Body of pancreas (tissue), 4 donors: ENCODE measurements around the gene TCEA2. TPM values are rescaled to one million over a fixed set of nuclear protein-coding genes. Genes with fewer than 3 reads are reported as not detected.

ENCODE experiments used
- ATAC-seq: fragments of 150-250 bp; one replicate; pipeline ENCODE4 v1.9.1; 2016
- DNase-seq, 4 donors: peaks; one replicate each; pipeline ENCODE4 v3.0.0-alpha.2; 2019
- H3K27ac ChIP-seq, 4 donors: fragments of 200-600 bp; sonication (generic); 1 replicate in 3 of 4; 2 replicates in 1 of 4; pipeline versions ENCODE4 v1.5.1 to v1.6.1; 2016 to 2019; ENCODE audit warnings: mild to moderate bottlenecking in 1 of 4, mixed read lengths in 1 of 4, moderate library complexity in 1 of 4
- H3K27me3 ChIP-seq, 2 donors: fragments of 200-600 bp; sonication (generic); one replicate each; pipeline ENCODE4 v1.6.0; 2016; ENCODE audit warnings: mild to moderate bottlenecking in 1 of 2
- H3K36me3 ChIP-seq, 2 donors: fragments of 200-600 bp; sonication (generic); replicated peaks in 1 of 2; 2 replicates each; pipeline ENCODE4 v1.5.1; 2016; ENCODE audit warnings: low read depth in 2 of 2; ENCODE audit not compliant: insufficient read depth in 1 of 2
- H3K4me1 ChIP-seq: fragments of 200-600 bp; sonication (generic); one replicate; pipeline ENCODE4 v1.6.0; 2016
- H3K4me3 ChIP-seq, 2 donors: fragments of 200-600 bp; sonication (generic); 1 replicate in 1 of 2; 2 replicates in 1 of 2; pipeline ENCODE4 v1.5.1; 2016 to 2019
- H3K9me3 ChIP-seq, 3 donors: fragments of 200-600 bp; sonication (generic); 1 replicate in 2 of 3; 2 replicates in 1 of 3; pipeline ENCODE4 v1.5.1; 2016
- POLR2A ChIP-seq, 3 donors: fragments of 450-650 bp; IDR thresholded peaks; one replicate each; pipeline ENCODE4 v1.6.1; 2016; ENCODE audit warnings: antibody characterized with exemption in 3 of 3, mild to moderate bottlenecking in 2 of 3
- WGBS, 2 donors: methylation state at CpG; one replicate each; pipeline ENCODE4 v1.1.5; 2017; 5-methylcytosine and 5-hydroxymethylcytosine counted together
- intact Hi-C: fragments of 100-400 bp; cut with DNase I; formaldehyde crosslinking; loops from one replicate; pipeline ENCODE4 v1.15.1; 2023
- total RNA-seq, 2 donors: library from RNA; depleted of rRNA; stranded (reverse); fragments of >200 nt; gene quantifications; one replicate each; pipeline ENCODE4 v1.1.0, GENCODE V29; 2016
- TF ChIP-seq, protein P1 (sequence below), 7 experiments: fragments of 450-650 bp in 4 of 7; fragments of 200-600 bp in 3 of 7; sonication (generic) in 3 of 7; IDR thresholded peaks; one replicate each; pipeline ENCODE4 v1.5.1; 2016 to 2019; ENCODE audit warnings: antibody characterized with exemption in 7 of 7

The TCEA2 gene
- total RNA-seq, 2 donors from 2014 or later = 16.6 to 17.5 TPM

DNA sequence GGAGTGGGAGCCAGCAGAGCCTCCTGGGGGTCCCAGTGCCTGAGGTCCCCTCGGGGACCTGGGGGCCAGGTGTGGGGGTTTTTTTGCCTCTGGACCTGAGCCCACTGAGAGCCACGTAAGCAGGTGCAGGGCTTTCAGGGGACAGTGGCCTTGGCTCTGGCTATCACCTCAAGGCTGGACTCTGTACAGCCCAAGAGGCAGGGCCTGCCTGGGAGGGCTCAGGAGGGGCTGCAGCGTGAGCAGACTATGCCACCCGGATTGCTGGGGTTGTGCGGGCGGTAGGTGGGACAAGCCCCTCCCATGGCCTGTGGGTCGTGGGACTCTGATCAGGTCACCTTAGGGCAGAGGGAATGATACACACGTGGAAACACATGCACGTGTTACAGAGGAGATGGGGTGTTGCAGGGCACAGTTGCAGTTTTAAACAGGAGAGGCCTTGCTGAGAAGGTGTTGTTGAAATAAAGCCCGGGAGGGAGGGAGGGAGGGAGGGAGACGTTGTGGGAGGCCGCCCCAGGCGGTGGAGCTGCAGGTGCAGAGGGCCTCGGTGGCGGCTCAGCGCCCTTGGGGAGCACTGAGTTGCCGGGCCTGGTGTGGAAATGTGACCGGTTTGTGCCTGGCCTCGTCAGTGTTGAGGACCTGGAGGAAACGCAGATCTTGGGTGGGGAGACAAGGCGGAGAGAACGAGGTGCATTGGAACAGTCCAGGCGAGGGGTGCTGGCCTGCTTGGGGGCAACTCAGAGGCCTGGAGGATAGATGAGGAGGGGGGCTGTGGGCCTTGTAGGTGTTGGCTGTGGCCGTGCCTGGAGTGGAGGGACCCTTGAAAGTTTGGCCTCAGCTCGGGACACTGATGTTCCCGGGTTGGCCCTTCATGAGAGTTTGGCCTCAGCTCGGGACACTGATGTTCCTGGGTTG, 2.3 kb downstream of the TCEA2 start:
- intact Hi-C loops = no loop called here
- no peak for TF ChIP-seq POLR2A (IDR thresholded peaks at IDR 0.05)
- TF ChIP-seq, protein P1, sequence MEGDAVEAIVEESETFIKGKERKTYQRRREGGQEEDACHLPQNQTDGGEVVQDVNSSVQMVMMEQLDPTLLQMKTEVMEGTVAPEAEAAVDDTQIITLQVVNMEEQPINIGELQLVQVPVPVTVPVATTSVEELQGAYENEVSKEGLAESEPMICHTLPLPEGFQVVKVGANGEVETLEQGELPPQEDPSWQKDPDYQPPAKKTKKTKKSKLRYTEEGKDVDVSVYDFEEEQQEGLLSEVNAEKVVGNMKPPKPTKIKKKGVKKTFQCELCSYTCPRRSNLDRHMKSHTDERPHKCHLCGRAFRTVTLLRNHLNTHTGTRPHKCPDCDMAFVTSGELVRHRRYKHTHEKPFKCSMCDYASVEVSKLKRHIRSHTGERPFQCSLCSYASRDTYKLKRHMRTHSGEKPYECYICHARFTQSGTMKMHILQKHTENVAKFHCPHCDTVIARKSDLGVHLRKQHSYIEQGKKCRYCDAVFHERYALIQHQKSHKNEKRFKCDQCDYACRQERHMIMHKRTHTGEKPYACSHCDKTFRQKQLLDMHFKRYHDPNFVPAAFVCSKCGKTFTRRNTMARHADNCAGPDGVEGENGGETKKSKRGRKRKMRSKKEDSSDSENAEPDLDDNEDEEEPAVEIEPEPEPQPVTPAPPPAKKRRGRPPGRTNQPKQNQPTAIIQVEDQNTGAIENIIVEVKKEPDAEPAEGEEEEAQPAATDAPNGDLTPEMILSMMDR (IDR thresholded peaks at IDR 0.05) = no peak
- no peak for ATAC-seq
- no peak for DNase-seq
- Histone ChIP-seq H3K27me3 (no peaks in the 10 kb centered on the region), H3K4me3 (no peak overlapping the region), H3K36me3 (no peaks in the 10 kb centered on the region), H3K4me1 (peaks cover 28% of the 10 kb centered on the region), H3K27ac (no peak overlapping the region), H3K9me3 (no peaks in the 10 kb centered on the region)
- 51 to 58% methylated on average over 21 to 24 of the region's 27 CpGs for WGBS, 2 donors

DNA sequence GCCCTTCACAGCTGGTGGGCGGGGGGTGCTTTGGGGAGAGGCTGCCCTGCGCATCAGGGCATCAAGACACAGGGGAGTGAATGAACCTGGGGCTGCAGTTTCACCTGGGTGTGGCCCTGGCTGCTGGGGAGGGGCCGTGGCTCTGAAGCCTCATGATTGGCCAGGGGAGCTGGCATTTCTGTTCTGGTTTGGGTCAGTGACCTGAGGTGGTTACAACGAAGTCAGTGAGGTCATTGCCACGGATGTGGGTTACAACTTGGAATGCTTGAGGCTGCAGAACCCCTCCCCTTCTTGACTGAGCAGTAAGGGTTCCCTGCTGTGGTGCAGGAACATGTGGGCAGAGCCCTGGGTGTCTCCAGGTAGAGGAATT, 3.0 kb downstream of the TCEA2 start:
- TF ChIP-seq, protein P1 (IDR thresholded peaks at IDR 0.05) = no peak
- no peak for TF ChIP-seq POLR2A (IDR thresholded peaks at IDR 0.05)
- Histone ChIP-seq H3K27me3 (no peaks in the 10 kb centered on the region), H3K27ac (no peak overlapping the region), H3K36me3 (no peaks in the 10 kb centered on the region), H3K4me3 (no peak overlapping the region), H3K9me3 (no peaks in the 10 kb centered on the region), H3K4me1 (peaks cover 28% of the 10 kb centered on the region)
- ATAC-seq = no peak
- intact Hi-C loops = no loop called here
- 44% methylated on average over 5 of the region's 5 CpGs; no CpG with 5 or more reads in 1 of the 2 donors for WGBS, 2 donors
- DNase-seq = no peak

DNA sequence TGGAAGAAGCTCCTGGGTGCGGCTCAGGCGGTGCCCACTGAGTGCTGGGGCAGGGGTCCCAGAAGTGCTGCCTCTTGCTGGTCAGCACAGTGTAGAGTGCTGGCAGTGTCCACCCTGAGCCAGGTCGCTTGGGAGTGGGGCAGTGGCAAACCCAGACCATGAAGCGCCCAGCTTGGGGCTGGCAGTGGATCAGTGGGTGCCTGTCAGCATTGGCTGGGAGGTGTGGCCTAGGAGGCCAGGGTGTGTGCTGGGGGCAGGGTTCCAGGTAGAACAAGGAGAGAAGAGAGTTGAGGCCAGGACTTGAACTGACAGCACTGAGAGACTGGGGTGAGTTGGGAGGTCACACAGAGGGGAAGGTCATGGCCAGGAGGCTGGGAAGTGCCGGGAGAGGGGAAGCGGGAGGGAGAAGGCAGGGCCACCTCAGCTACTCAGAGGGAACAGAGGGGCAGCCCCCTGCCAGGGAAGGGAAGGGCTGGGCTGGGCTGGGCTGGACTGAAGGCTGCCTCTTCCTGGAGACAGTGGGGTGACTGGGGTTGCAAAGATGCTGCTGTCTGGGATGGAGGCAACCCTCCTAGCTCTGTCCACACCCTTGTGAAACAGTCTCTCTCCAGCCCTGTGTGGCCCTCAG, 4.1 kb downstream of the TCEA2 start:
- H3K9me3 ChIP-seq = no peaks in the 10 kb centered on the region
- H3K27ac ChIP-seq = no peak overlapping the region
- no peak overlapping the region for H3K4me3 ChIP-seq
- H3K27me3 ChIP-seq = no peaks in the 10 kb centered on the region
- ATAC-seq (no peak), DNase-seq (no peak)
- intact Hi-C loops = no loop called here
- TF ChIP-seq, protein P1 (IDR thresholded peaks at IDR 0.05) = no peak
- no peak for TF ChIP-seq POLR2A (IDR thresholded peaks at IDR 0.05)
- no peaks in the 10 kb centered on the region for H3K36me3 ChIP-seq
- 85 to 96% methylated on average over 3 to 6 of the region's 6 CpGs for WGBS, 2 donors
- peaks cover 26% of the 10 kb centered on the region for H3K4me1 ChIP-seq

DNA sequence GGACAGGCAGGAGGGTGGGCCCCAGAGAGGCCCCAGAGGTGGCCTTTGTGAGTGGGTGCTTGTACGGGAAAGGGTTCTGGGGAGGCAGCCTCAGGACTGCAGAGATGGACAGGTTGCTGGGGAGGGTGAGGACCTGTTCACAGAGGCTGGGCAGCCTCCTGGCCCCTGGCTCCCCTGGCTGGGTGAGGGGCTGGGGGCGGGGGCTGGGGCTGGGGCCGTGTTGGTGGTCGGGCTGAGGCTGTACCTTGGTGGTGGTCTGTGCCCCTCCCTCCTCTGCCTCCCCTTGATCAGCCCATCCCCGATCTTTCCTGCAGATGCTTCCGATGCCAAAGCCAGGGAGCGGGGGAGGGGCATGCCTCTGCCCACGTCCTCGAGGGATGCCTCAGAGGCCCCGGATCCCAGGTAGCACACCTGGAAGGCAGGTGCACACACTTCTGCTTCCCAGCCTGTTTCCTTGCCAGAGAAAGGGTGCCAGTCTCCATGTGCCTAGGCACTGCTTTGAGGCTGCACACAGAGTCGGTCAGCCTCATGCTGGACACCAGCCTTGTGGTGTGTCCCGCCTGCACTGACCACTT, 4.8 kb downstream of the TCEA2 start:
- Histone ChIP-seq H3K27me3 (no peaks in the 10 kb centered on the region), H3K9me3 (no peaks in the 10 kb centered on the region), H3K4me1 (peaks cover 19% of the 10 kb centered on the region), H3K27ac (no peak overlapping the region), H3K4me3 (no peak overlapping the region), H3K36me3 (no peaks in the 10 kb centered on the region)
- intact Hi-C loops = no loop called here
- ATAC-seq (no peak), DNase-seq (no peak)
- WGBS, 2 donors = 76 to 100% methylated on average over 2 to 11 of the region's 12 CpGs
- TF ChIP-seq POLR2A (IDR thresholded peaks at IDR 0.05) = no peak
- TF ChIP-seq, protein P1 (IDR thresholded peaks at IDR 0.05) = no peak
